HG03135 (cell line): ENCODE data around the gene PAM.
A peak's percentile ranks its signal among the peaks of the same experiment; 100 is the strongest.

ENCODE experiments used
- ATAC-seq: cut with Tn5 transposase; IDR thresholded peaks from one replicate; pipeline ENCODE4 v1.9.1; 2021; ENCODE audit warnings: mild to moderate bottlenecking, moderate library complexity; ENCODE audit not compliant: unreplicated experiment

PAM gene

GRCh38 chr5:102754767-102755431, at the start of gene PAM:
TSS of gene PAM (plus strand) at chr5:102755305. CDS start at chr5:102866196, 110,891 bp downstream.
- ATAC-seq: peak; percentile 84

GRCh38 chr5:102711525-102712385, 43.4 kb upstream of the PAM start:
- no peak for ATAC-seq

GRCh38 chr5:102713278-102713677, 41.8 kb upstream of the PAM start:
- no peak for ATAC-seq

GRCh38 chr5:102713682-102714231, 41.3 kb upstream of the PAM start:
- ATAC-seq: peak; percentile 75

GRCh38 chr5:102715082-102715807, 39.9 kb upstream of the PAM start:
- no peak for ATAC-seq

- ATAC-seq: no peak
Measured at GRCh38 chr5:102716017-102716416, 39.1 kb upstream of the PAM start.

GRCh38 chr5:102718819-102719218, 36.3 kb upstream of the PAM start:
- ATAC-seq: no peak

GRCh38 chr5:102719886-102720285, 35.2 kb upstream of the PAM start:
- no peak for ATAC-seq

- ATAC-seq: no peak
Measured at GRCh38 chr5:102720969-102721368, 34.1 kb upstream of the PAM start.

- ATAC-seq: no peak
Measured at GRCh38 chr5:102722931-102723330, 32.2 kb upstream of the PAM start.

- ATAC-seq: no peak
Measured at GRCh38 chr5:102731693-102732092, 23.4 kb upstream of the PAM start.

GRCh38 chr5:102733534-102733933, 21.6 kb upstream of the PAM start:
- no peak for ATAC-seq

GRCh38 chr5:102737161-102737560, 17.9 kb upstream of the PAM start:
- no peak for ATAC-seq

- ATAC-seq: no peak
Measured at GRCh38 chr5:102737805-102738469, 17.2 kb upstream of the PAM start.

- ATAC-seq: no peak
Measured at GRCh38 chr5:102740515-102740914, 14.6 kb upstream of the PAM start.

GRCh38 chr5:102742215-102742614, 12.9 kb upstream of the PAM start:
- ATAC-seq: no peak

- ATAC-seq: no peak
Measured at GRCh38 chr5:102743900-102744299, 11.2 kb upstream of the PAM start.

GRCh38 chr5:102747386-102748166, 7.5 kb upstream of the PAM start:
- no peak for ATAC-seq

GRCh38 chr5:102749416-102750030, 5.6 kb upstream of the PAM start:
- no peak for ATAC-seq
